Mesendoderm (in vitro differentiated cells): ENCODE measurements around the gene EP300.

Source experiments
- DNase-seq: peaks from one replicate; pipeline ENCODE4 v3.0.0; 2013
- H2AK5ac ChIP-seq: 2 replicates; pipeline ENCODE4 v1.6.1; 2013; ENCODE audit warnings: low read length, inconsistent platforms
- H2BK120ac ChIP-seq: 2 replicates; pipeline ENCODE4 v1.6.1; 2013; ENCODE audit warnings: low read depth, mild to moderate bottlenecking, low read length, moderate library complexity, mixed read lengths
- H2BK15ac ChIP-seq: replicated peaks from 2 replicates; pipeline ENCODE4 v1.6.1; 2013; ENCODE audit warnings: low read depth, mild to moderate bottlenecking, moderate library complexity
- H2BK5ac ChIP-seq: 2 replicates; pipeline ENCODE4 v1.6.1; 2013; ENCODE audit warnings: low read length, inconsistent platforms
- H3K18ac ChIP-seq: 2 replicates; pipeline ENCODE4 v1.6.1; 2013; ENCODE audit warnings: mild to moderate bottlenecking, low read length, mixed read lengths
- H3K23ac ChIP-seq: one replicate; pipeline ENCODE4 v1.6.1; 2013; ENCODE audit warnings: low read length
- H3K27ac ChIP-seq: 2 replicates; pipeline ENCODE4 v1.5.1; 2013; ENCODE audit warnings: low read depth, mild to moderate bottlenecking, inconsistent platforms, low read length, moderate library complexity
- H3K27me3 ChIP-seq: 2 replicates; pipeline ENCODE4 v1.6.1; 2013; ENCODE audit warnings: low read length, control low read depth, mild to moderate bottlenecking, inconsistent platforms; ENCODE audit not compliant: insufficient read depth, poor library complexity
- H3K36me3 ChIP-seq: 2 replicates; pipeline ENCODE4 v1.6.1; 2013; ENCODE audit warnings: low read length, inconsistent platforms; ENCODE audit not compliant: control insufficient read depth, insufficient read depth
- H3K4ac ChIP-seq: one replicate; pipeline ENCODE4 v1.6.1; 2013; ENCODE audit warnings: low read depth, mild to moderate bottlenecking, low read length, moderate library complexity
- H3K4me1 ChIP-seq: 2 replicates; pipeline ENCODE4 v1.6.1; 2013; ENCODE audit warnings: low read depth, low read length, inconsistent platforms; ENCODE audit not compliant: control insufficient read depth
- H3K4me2 ChIP-seq: 2 replicates; pipeline ENCODE4 v1.6.1; 2013; ENCODE audit warnings: low read length
- H3K4me3 ChIP-seq: 2 replicates; pipeline ENCODE4 v1.5.1; 2013; ENCODE audit warnings: mild to moderate bottlenecking, low read length
- H3K56ac ChIP-seq: one replicate; pipeline ENCODE4 v1.6.1; 2013; ENCODE audit warnings: low read length
- H3K79me1 ChIP-seq: 2 replicates; pipeline ENCODE4 v1.6.1; 2013; ENCODE audit warnings: low read length, inconsistent platforms
- H3K79me2 ChIP-seq: 2 replicates; pipeline ENCODE4 v1.6.1; 2013; ENCODE audit warnings: mild to moderate bottlenecking, low read length; ENCODE audit not compliant: control insufficient read depth, insufficient read depth
- H3K9ac ChIP-seq: 2 replicates; pipeline ENCODE4 v1.6.1; 2013; ENCODE audit warnings: low read length, inconsistent platforms
- H4K5ac ChIP-seq: one replicate; pipeline ENCODE4 v1.6.1; 2013; ENCODE audit warnings: low read length
- H4K8ac ChIP-seq: one replicate; pipeline ENCODE4 v1.6.1; 2013; ENCODE audit warnings: low read depth, mild to moderate bottlenecking, control low read depth, low read length, moderate library complexity
- WGBS: extraction: QIAGEN DNeasy Blood & Tissue Kit; methylation state at CpG from one replicate; pipeline ENCODE4 v1.1.7; 2013; ENCODE audit warnings: low lambda C conversion rate, missing lambda C conversion rate; ENCODE audit not compliant: insufficient coverage; ENCODE audit errors: extremely low coverage; 5-methylcytosine and 5-hydroxymethylcytosine counted together

EP300 gene

DNA sequence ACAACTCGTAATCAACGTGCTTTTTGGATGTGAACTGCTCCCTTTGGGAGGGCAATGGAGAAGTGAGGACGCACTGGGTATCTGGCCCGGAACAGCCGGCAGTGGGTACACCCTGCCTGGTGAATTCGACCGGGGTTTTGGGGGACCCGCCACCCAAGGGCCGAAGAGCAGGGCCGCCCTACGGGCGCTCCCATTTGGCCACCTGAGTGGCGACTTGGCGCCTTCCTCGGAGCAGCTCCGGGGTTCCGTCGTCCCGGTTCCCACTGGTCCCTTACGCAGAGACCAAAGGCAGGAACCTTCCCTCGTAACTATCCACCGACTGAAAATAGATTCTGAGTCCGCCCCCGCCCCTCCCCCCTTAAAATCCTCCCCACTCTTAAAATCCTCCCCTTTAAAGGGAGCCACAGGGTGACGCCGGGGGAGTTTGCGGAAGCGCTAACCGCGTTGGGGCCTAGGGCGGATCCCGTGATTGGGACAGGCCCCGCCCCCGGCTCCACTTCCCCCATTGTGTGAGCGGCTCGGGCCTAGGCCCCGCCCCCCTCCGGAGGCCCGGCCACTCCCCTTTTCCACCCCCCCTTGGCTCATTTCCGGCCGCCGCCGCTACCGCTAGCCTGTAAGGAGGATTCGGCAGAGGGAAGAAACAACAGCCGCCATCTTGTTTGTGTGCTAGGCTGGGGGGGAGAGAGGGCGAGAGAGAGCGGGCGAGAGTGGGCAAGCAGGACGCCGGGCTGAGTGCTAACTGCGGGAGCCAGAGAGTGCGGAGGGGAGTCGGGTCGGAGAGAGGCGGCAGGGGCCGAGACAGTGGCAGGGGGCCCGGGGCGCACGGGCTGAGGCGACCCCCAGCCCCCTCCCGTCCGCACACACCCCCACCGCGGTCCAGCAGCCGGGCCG lies 1.0 kb upstream of the EP300 start:
- Histone ChIP-seq H3K27ac (peak overlapping the region; percentile 100), H3K27me3 (no peaks in the 10 kb centered on the region), H3K36me3 (no peaks in the 10 kb centered on the region), H2BK15ac (peak overlapping the region; percentile 23), H3K18ac (peak overlapping the region; percentile 99), H3K9ac (peak overlapping the region; percentile 99), H3K79me1 (no peaks in the 10 kb centered on the region), H3K4me1 (peaks cover 2% of the 10 kb centered on the region), H3K23ac (peak overlapping the region; percentile 80), H2BK5ac (peak overlapping the region; percentile 97), H2AK5ac (no peak overlapping the region), H3K4me2 (peak overlapping the region; percentile 84), H2BK120ac (peak overlapping the region; percentile 86), H3K4me3 (peak overlapping the region; percentile 72), H3K4ac (peak overlapping the region; percentile 99), H4K8ac (peak overlapping the region; percentile 100), H4K5ac (no peak overlapping the region), H3K79me2 (peaks cover 42% of the 10 kb centered on the region), H3K56ac (peak overlapping the region; percentile 100)
- WGBS = no CpG with 5 or more reads among the region's 67 CpGs
- DNase-seq = peak; percentile 99

DNA sequence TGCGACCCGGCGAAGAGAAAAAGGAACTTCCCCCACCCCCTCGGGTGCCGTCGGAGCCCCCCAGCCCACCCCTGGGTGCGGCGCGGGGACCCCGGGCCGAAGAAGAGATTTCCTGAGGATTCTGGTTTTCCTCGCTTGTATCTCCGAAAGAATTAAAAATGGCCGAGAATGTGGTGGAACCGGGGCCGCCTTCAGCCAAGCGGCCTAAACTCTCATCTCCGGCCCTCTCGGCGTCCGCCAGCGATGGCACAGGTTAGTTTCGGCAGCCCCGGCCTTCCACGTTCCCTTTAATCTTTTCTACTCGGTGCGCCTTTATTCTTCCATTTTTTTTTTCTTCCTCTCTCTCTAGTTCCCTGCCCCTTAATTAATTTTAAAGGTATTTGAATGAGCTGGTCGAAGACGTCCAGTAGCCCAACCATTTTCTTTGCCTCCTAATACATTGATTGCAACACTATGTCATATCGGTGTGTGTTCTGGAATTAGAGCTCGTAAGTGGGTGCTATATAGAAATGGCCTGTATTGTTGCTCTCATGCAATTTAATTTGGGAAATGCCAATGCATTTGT lies 537 bp downstream of the EP300 start:
- no peak overlapping the region for H4K8ac ChIP-seq
- H3K79me1 ChIP-seq = no peaks in the 10 kb centered on the region

DNA sequence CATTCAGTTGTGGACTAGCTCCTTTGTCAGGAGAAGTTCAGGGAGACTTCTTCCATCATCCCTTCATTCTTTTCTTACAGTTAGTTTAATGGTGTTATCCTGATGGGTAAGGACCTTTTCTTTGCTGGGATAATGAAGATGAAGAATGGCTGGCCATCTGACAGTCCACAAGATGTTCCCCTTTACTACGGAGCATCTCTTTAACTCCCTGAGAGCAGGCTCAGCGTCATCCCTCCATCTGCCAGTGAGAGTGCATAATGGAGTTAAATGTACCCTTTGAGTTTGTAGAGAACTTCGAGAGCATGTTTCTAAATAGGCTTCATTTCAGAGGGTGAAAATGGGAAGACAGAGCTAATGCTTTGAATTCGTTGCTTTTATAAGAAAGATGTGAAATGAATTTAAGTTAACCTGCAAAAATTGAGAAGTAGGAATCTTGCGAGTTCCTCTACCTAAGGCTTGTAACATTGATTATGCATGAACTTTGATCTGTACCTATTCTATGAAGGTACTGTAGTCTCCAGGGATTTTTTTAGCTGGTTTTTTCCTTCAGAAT lies 1.7 kb downstream of the EP300 start:
- Histone ChIP-seq H3K4me1 (peaks cover 2% of the 10 kb centered on the region), H3K27ac (no peak overlapping the region), H3K18ac (no peak overlapping the region), H3K4me3 (peak overlapping the region; percentile 70), H3K27me3 (no peaks in the 10 kb centered on the region), H3K36me3 (no peaks in the 10 kb centered on the region), H2BK120ac (no peak overlapping the region), H2BK5ac (no peak overlapping the region), H4K8ac (no peak overlapping the region), H4K5ac (no peak overlapping the region), H3K79me1 (no peaks in the 10 kb centered on the region), H3K9ac (peak overlapping the region; percentile 99), H3K56ac (peak overlapping the region; percentile 68), H3K23ac (no peak overlapping the region), H3K4ac (no peak overlapping the region), H2AK5ac (no peak overlapping the region), H3K4me2 (peak overlapping the region; percentile 96), H3K79me2 (peaks cover 65% of the 10 kb centered on the region), H2BK15ac (no peak overlapping the region)
- no CpG with 5 or more reads among the region's 5 CpGs for WGBS
- DNase-seq = peak; percentile 26

More for the DNA sequence above, 537 bp downstream of the EP300 start:
- Histone ChIP-seq H2BK15ac (no peak overlapping the region), H3K23ac (no peak overlapping the region), H3K18ac (peak overlapping the region; percentile 99), H3K4me2 (peak overlapping the region; percentile 27), H3K4me1 (peaks cover 2% of the 10 kb centered on the region), H3K27me3 (no peaks in the 10 kb centered on the region), H2AK5ac (no peak overlapping the region), H3K79me2 (peaks cover 54% of the 10 kb centered on the region), H3K27ac (peak overlapping the region; percentile 100), H4K5ac (no peak overlapping the region), H3K36me3 (no peaks in the 10 kb centered on the region), H2BK120ac (peak overlapping the region; percentile 94), H3K4ac (peak overlapping the region; percentile 93), H3K56ac (peak overlapping the region; percentile 100), H3K9ac (peak overlapping the region; percentile 99), H3K4me3 (peak overlapping the region; percentile 72), H2BK5ac (no peak overlapping the region)
- DNase-seq = peak; percentile 35
- no CpG with 5 or more reads among the region's 31 CpGs for WGBS

DNA sequence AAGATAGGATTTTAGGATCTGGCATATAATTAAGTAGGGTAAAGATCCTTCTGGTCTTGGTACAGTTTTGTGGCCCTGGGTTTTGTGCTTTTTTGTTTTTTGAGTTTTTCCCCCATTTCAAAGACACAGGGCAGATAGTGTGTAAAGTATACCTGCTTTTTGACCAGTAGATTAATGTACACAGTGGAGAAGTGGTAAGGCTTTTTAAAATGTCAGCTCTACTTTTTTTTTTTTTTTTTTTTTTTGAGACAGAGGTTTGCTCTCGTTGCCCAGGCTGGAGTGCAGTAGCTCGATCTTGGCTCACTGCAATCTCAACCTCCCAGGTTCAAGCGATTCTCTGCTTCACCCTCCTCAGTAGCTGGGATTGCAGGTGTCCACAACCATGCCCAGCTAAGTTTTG lies 4.0 kb downstream of the EP300 start:
- Histone ChIP-seq H3K27ac (no peak overlapping the region), H2AK5ac (no peak overlapping the region), H3K4me1 (peaks cover 2% of the 10 kb centered on the region), H4K8ac (no peak overlapping the region), H4K5ac (no peak overlapping the region), H3K4me2 (no peak overlapping the region), H3K79me1 (no peaks in the 10 kb centered on the region), H3K79me2 (peaks cover 87% of the 10 kb centered on the region), H3K18ac (no peak overlapping the region), H3K27me3 (no peaks in the 10 kb centered on the region), H2BK15ac (no peak overlapping the region), H2BK120ac (no peak overlapping the region), H2BK5ac (no peak overlapping the region), H3K9ac (no peak overlapping the region), H3K4me3 (no peak overlapping the region), H3K4ac (no peak overlapping the region), H3K56ac (no peak overlapping the region), H3K23ac (no peak overlapping the region), H3K36me3 (no peaks in the 10 kb centered on the region)
- no peak for DNase-seq
- WGBS = no CpG with 5 or more reads among the region's 3 CpGs

DNA sequence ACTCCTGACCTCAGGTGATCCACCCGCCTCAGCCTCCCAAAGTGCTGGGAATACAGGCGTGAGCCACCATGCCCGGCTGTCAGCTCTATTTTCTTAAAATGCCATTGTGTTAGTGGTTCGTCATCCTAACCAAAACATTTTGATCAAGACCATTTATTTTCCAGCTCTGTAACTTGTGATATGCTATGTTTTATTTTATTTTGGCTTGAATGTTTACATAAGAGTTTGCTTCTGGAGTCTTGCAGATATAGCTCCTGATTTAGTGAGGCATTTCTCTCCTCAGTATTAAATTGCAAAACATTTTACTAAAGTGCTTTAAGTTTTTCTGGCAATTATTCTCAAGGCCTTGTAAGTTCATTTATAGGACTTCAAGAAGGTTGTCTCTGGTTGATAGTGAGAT lies 4.4 kb downstream of the EP300 start:
- WGBS = no CpG with 5 or more reads among the region's 4 CpGs
- H3K4me3 ChIP-seq = no peak overlapping the region

More for the DNA sequence above, 4.4 kb downstream of the EP300 start:
- no peak overlapping the region for H2AK5ac ChIP-seq
- H3K4ac ChIP-seq = no peak overlapping the region
- no peak overlapping the region for H3K56ac ChIP-seq
- no peak overlapping the region for H3K27ac ChIP-seq
- H3K23ac ChIP-seq = no peak overlapping the region
- no peak overlapping the region for H2BK15ac ChIP-seq
- no peak overlapping the region for H4K8ac ChIP-seq
- DNase-seq = no peak
- H3K9ac ChIP-seq = no peak overlapping the region
- no peaks in the 10 kb centered on the region for H3K27me3 ChIP-seq
- no peak overlapping the region for H3K4me2 ChIP-seq
- peaks cover 90% of the 10 kb centered on the region for H3K79me2 ChIP-seq
- peaks cover 2% of the 10 kb centered on the region for H3K4me1 ChIP-seq
- no peak overlapping the region for H3K18ac ChIP-seq
- no peaks in the 10 kb centered on the region for H3K79me1 ChIP-seq
- no peaks in the 10 kb centered on the region for H3K36me3 ChIP-seq
- H2BK120ac ChIP-seq = no peak overlapping the region
- no peak overlapping the region for H4K5ac ChIP-seq
- H2BK5ac ChIP-seq = no peak overlapping the region
